Measurements from ENCODE around the gene SNU13.

- TF ChIP-seq CTCF (IDR thresholded peaks at IDR 0.05 in 4 of 5, conservative IDR thresholded peaks at IDR 0.05 in 1 of 5) (no peak), POLR2A (IDR thresholded peaks at IDR 0.05) (no peak)
Observed at GRCh38 chr22:41641854-41642253, 46.8 kb downstream of the SNU13 start.

Data from gastrocnemius medialis (tissue), 4 donors.